ENCODE measurements around the gene NEXMIF. TPM values are rescaled to one million over a fixed set of nuclear protein-coding genes. Genes with fewer than 3 reads are reported as not detected.
"Not testable (repeated sequence)": the region's sequence is repeated elsewhere in the genome, so short reads cannot be mapped to it uniquely, and the experiment has no call there.

Gene NEXMIF
- total RNA-seq, 4 donors from 2014 or later, result 6.6 to 12.0 (median 8.9) TPM

- Histone ChIP-seq H3K36me3 (no peaks in the 10 kb centered on the region), H3K9me3 (peaks cover 0 to 4% (median 0%) of the 10 kb centered on the region in 3 donors), H3K27ac (no peak overlapping the region), H3K4me3 (no peak overlapping the region), H3K27me3 (no peaks in the 10 kb centered on the region), H3K4me1 (no peaks in the 10 kb centered on the region)
- no peak for TF ChIP-seq CTCF (IDR thresholded peaks at IDR 0.05)
- TF ChIP-seq POLR2AphosphoS5 (IDR thresholded peaks at IDR 0.05), result no peak
- TF ChIP-seq EP300 (IDR thresholded peaks at IDR 0.05), result no peak
- no peak for TF ChIP-seq POLR2A (IDR thresholded peaks at IDR 0.05)
- no peak for ATAC-seq
- no CpG with 5 or more reads among the region's 4 CpGs for WGBS, 2 donors (ENCODE audit: low coverage in 1 of 2)
These were observed 59.5 kb downstream of the NEXMIF start for GRCh38 chrX:74865725-74866124.

- peaks cover 0 to 40% (median 0%) of the 10 kb centered on the region in 3 donors for H3K9me3 ChIP-seq
- TF ChIP-seq POLR2AphosphoS5 (IDR thresholded peaks at IDR 0.05) (no peak), EP300 (IDR thresholded peaks at IDR 0.05) (no peak), CTCF (IDR thresholded peaks at IDR 0.05) (no peak), POLR2A (IDR thresholded peaks at IDR 0.05) (no peak)
- no peak for ATAC-seq
- H3K4me1 ChIP-seq, result no peaks in the 10 kb centered on the region
- no peak overlapping the region for H3K27ac ChIP-seq
- no peak overlapping the region for H3K4me3 ChIP-seq
- no peaks in the 10 kb centered on the region for H3K27me3 ChIP-seq
- WGBS, 2 donors (ENCODE audit: low coverage in 1 of 2), result 86% methylated on average over 1 of the region's 2 CpGs; no CpG with 5 or more reads in 1 of the 2 donors
- H3K36me3 ChIP-seq, result no peaks in the 10 kb centered on the region
These were observed 72.0 kb downstream of the NEXMIF start for GRCh38 chrX:74853255-74853654.

GRCh38 chrX:74835566-74835965 is 89.7 kb downstream of the NEXMIF start:
- no peak for ATAC-seq
- Histone ChIP-seq H3K36me3 (no peaks in the 10 kb centered on the region), H3K27me3 (no peaks in the 10 kb centered on the region), H3K4me3 (no peak overlapping the region), H3K27ac (no peak overlapping the region), H3K9me3 (no peaks in the 10 kb centered on the region), H3K4me1 (no peaks in the 10 kb centered on the region)
- TF ChIP-seq CTCF (IDR thresholded peaks at IDR 0.05) (no peak), EP300 (IDR thresholded peaks at IDR 0.05) (no peak), POLR2AphosphoS5 (IDR thresholded peaks at IDR 0.05) (no peak), POLR2A (IDR thresholded peaks at IDR 0.05) (no peak)

- not testable (repeated sequence) for H3K27me3 ChIP-seq, H3K4me3 ChIP-seq, H3K27ac ChIP-seq, H3K9me3 ChIP-seq, H3K4me1 ChIP-seq, ATAC-seq, H3K36me3 ChIP-seq
- 89% methylated on average over 2 of the region's 2 CpGs; no CpG with 5 or more reads in 1 of the 2 donors for WGBS, 2 donors (ENCODE audit: low coverage in 1 of 2)
These were observed 105.5 kb downstream of the NEXMIF start for GRCh38 chrX:74819797-74820196.

GRCh38 chrX:74814681-74815080 is 110.6 kb downstream of the NEXMIF start:
- H3K4me3 ChIP-seq, result no peak overlapping the region
- no peak overlapping the region for H3K27ac ChIP-seq
- TF ChIP-seq EP300 (IDR thresholded peaks at IDR 0.05) (no peak), POLR2A (IDR thresholded peaks at IDR 0.05) (no peak), CTCF (IDR thresholded peaks at IDR 0.05) (no peak), POLR2AphosphoS5 (IDR thresholded peaks at IDR 0.05) (no peak)
- no peak for ATAC-seq
- H3K36me3 ChIP-seq, result no peaks in the 10 kb centered on the region
- H3K27me3 ChIP-seq, result no peaks in the 10 kb centered on the region
- H3K4me1 ChIP-seq, result no peaks in the 10 kb centered on the region
- no peaks in the 10 kb centered on the region for H3K9me3 ChIP-seq

GRCh38 chrX:74804574-74804973 is 120.7 kb downstream of the NEXMIF start:
- no peak for ATAC-seq
- Histone ChIP-seq H3K4me1 (no peaks in the 10 kb centered on the region), H3K4me3 (no peak overlapping the region), H3K9me3 (no peaks in the 10 kb centered on the region), H3K27ac (no peak overlapping the region), H3K27me3 (no peaks in the 10 kb centered on the region), H3K36me3 (no peaks in the 10 kb centered on the region)
- TF ChIP-seq CTCF (IDR thresholded peaks at IDR 0.05), result no peak
- TF ChIP-seq POLR2A (IDR thresholded peaks at IDR 0.05), result no peak
- TF ChIP-seq POLR2AphosphoS5 (IDR thresholded peaks at IDR 0.05), result no peak
- TF ChIP-seq EP300 (IDR thresholded peaks at IDR 0.05), result no peak
- no CpG with 5 or more reads among the region's 5 CpGs for WGBS, 2 donors (ENCODE audit: low coverage in 1 of 2)
